GM23338 (cell line): ENCODE results near the gene AGRN. TPM values are rescaled to one million over a fixed set of nuclear protein-coding genes. Genes with fewer than 3 reads are reported as not detected.

Experiments used
- ATAC-seq: fragments of 200-7000 bp; cut with Tn5 transposase; 3 replicates; pipeline ENCODE4 v1.9.1; 2020
- DNase-seq: peaks from one replicate; pipeline ENCODE4 v3.0.0-alpha.2; 2015; ENCODE audit warnings: low spot score
- H2AFZ ChIP-seq: fragments of 200-600 bp; sonication (generic); 2 replicates; pipeline ENCODE4 v1.8.0; 2016; ENCODE audit warnings: antibody characterized with exemption, mild to moderate bottlenecking, moderate library complexity
- H3F3A ChIP-seq: fragments of 200-600 bp; sonication (generic); replicated peaks from 2 replicates; pipeline ENCODE4 v1.8.0; 2017; ENCODE audit warnings: antibody characterized with exemption, mixed run types, low read depth
- H3K27ac ChIP-seq: fragments of 200-600 bp; sonication (generic); 2 replicates; pipeline ENCODE4 v1.6.1; 2016; ENCODE audit warnings: low read depth
- H3K27me3 ChIP-seq: fragments of 200-600 bp; sonication (generic); 2 replicates; pipeline ENCODE4 v1.8.0; 2016; ENCODE audit warnings: mild to moderate bottlenecking, mixed run types, moderate library complexity; ENCODE audit not compliant: insufficient read depth
- H3K36me3 ChIP-seq: fragments of 200-600 bp; sonication (generic); 2 replicates; pipeline ENCODE4 v1.8.0; 2016; ENCODE audit warnings: mild to moderate bottlenecking; ENCODE audit not compliant: insufficient read depth
- H3K4me1 ChIP-seq: fragments of 200-600 bp; sonication (generic); 2 replicates; pipeline ENCODE4 v1.8.0; 2016; ENCODE audit warnings: mild to moderate bottlenecking, moderate library complexity; ENCODE audit not compliant: insufficient read depth
- H3K4me2 ChIP-seq: fragments of 200-600 bp; sonication (generic); 2 replicates; pipeline ENCODE4 v1.7.1; 2017; ENCODE audit warnings: mixed run types
- H3K4me3 ChIP-seq: fragments of 200-600 bp; sonication (generic); 2 replicates; pipeline ENCODE4 v1.6.1; 2016; ENCODE audit warnings: mixed run types
- H3K79me2 ChIP-seq: fragments of 200-600 bp; sonication (generic); replicated peaks from 2 replicates; pipeline ENCODE4 v1.8.0; 2017; ENCODE audit warnings: mild to moderate bottlenecking; ENCODE audit not compliant: insufficient read depth
- H3K9me2 ChIP-seq: fragments of 200-600 bp; sonication (generic); 2 replicates; pipeline ENCODE4 v1.8.0; 2017; ENCODE audit not compliant: insufficient read depth
- H4K20me1 ChIP-seq: fragments of 200-600 bp; sonication (generic); replicated peaks from 2 replicates; pipeline ENCODE4 v1.8.0; 2017; ENCODE audit warnings: mild to moderate bottlenecking; ENCODE audit not compliant: insufficient read depth
- H3K27ac Mint-ChIP-seq: 2 replicates; pipeline ENCODE4 v1.8.0; 2020; ENCODE audit warnings: inconsistent platforms, mild to moderate bottlenecking, moderate library complexity, mixed read lengths
- H3K27me3 Mint-ChIP-seq: 3 replicates; pipeline ENCODE4 v1.8.0; 2022; ENCODE audit warnings: low read depth, mild to moderate bottlenecking, moderate library complexity, mixed read lengths, inconsistent platforms; ENCODE audit not compliant: insufficient read depth, poor library complexity
- H3K36me3 Mint-ChIP-seq: 3 replicates; pipeline ENCODE4 v1.8.0; 2021; ENCODE audit warnings: low read depth, mild to moderate bottlenecking, inconsistent platforms, moderate library complexity, mixed read lengths
- H3K4me1 Mint-ChIP-seq: 3 replicates; pipeline ENCODE4 v1.8.0; 2020; ENCODE audit warnings: mild to moderate bottlenecking, inconsistent platforms, mixed read lengths
- H3K4me3 Mint-ChIP-seq: 3 replicates; pipeline ENCODE4 v1.8.0; 2021; ENCODE audit warnings: moderate library complexity, mild to moderate bottlenecking, inconsistent platforms, mixed read lengths
- H3K9me3 Mint-ChIP-seq: 3 replicates; pipeline ENCODE4 v1.8.0; 2020; ENCODE audit warnings: moderate library complexity, mild to moderate bottlenecking, inconsistent platforms, mixed read lengths
- CREB1 ChIP-seq: fragments of 250-450 bp; sonication (Bioruptor Pico); IDR thresholded peaks from 2 replicates; pipeline ENCODE4 v1.5.0; 2020; ENCODE audit warnings: low read depth, mild to moderate bottlenecking, moderate library complexity
- CTCF ChIP-seq, 2 experiments: fragments of 200-600 bp in 1 of 2; sonication (generic) in 1 of 2; conservative IDR thresholded peaks; 2 replicates each; pipeline versions ENCODE4 v1.5.1 to v1.6.1; 2016 to 2017; ENCODE audit warnings: antibody characterized with exemption in 2 of 2, low read depth in 2 of 2, mild to moderate bottlenecking in 2 of 2, moderate library complexity in 1 of 2
- ETS1 ChIP-seq: IDR thresholded peaks from 2 replicates; pipeline ENCODE4 v1.6.1; 2016; ENCODE audit warnings: antibody characterized with exemption
- EZH2 ChIP-seq: fragments of 200-600 bp; sonication (generic); IDR thresholded peaks from one replicate; pipeline ENCODE4 v1.8.0; 2017; ENCODE audit warnings: antibody characterized with exemption, mild to moderate bottlenecking, low read depth; ENCODE audit not compliant: unreplicated experiment
- EZH2phosphoT487 ChIP-seq: fragments of 200-600 bp; sonication (generic); IDR thresholded peaks from one replicate; pipeline ENCODE4 v1.8.1; 2018; ENCODE audit warnings: antibody characterized with exemption; ENCODE audit not compliant: unreplicated experiment
- JUNB ChIP-seq: IDR thresholded peaks from one replicate; pipeline ENCODE4 v1.6.1; 2016; ENCODE audit warnings: antibody characterized with exemption; ENCODE audit not compliant: unreplicated experiment
- POLR2AphosphoS5 ChIP-seq: IDR thresholded peaks from 2 replicates; pipeline ENCODE4 v1.6.1; 2016; ENCODE audit warnings: antibody characterized with exemption, low read depth
- STAT1 ChIP-seq: IDR thresholded peaks from one replicate; pipeline ENCODE4 v1.6.1; 2016; ENCODE audit warnings: antibody characterized with exemption; ENCODE audit not compliant: unreplicated experiment
- ZNF114 ChIP-seq: fragments of 250-450 bp; sonication (Bioruptor Pico); IDR thresholded peaks from 2 replicates; pipeline ENCODE4 v1.5.0; 2020; ENCODE audit warnings: mild to moderate bottlenecking, moderate library complexity
- ZNF331 ChIP-seq: fragments of 250-450 bp; sonication (Bioruptor Pico); IDR thresholded peaks from 2 replicates; pipeline ENCODE4 v1.5.0; 2020; ENCODE audit warnings: low read depth, mild to moderate bottlenecking, moderate library complexity
- ZNF462 ChIP-seq: fragments of 250-450 bp; sonication (Bioruptor Pico); IDR thresholded peaks from 2 replicates; pipeline ENCODE4 v1.5.0; 2020; ENCODE audit warnings: mild to moderate bottlenecking, moderate library complexity
- polyA plus RNA-seq: library from polyadenylated mRNA; unstranded; fragments of >200 nt; fragmentation: Nextera tagmentation; extraction: Ambion mirVana; gene quantifications from 2 replicates; pipeline ENCODE4 v1.2.1, GENCODE V29; 2016
- total RNA-seq: library from RNA; depleted of rRNA; stranded (reverse); fragments of >200 nt; shearing (Covaris generic); gene quantifications from 2 replicates; pipeline ENCODE4 v1.2.3, GENCODE V29; 2014

Gene AGRN
- total and polyA plus RNA-seq, 2 experiments from 2014 or later = 12.3 to 185 TPM

GRCh38 chr1:992362-992761, 27.6 kb upstream of the AGRN start:
- Histone ChIP-seq H3K36me3 (no peaks in the 10 kb centered on the region), H3F3A (0 out of 2 replicates have a peak, but pooled peaks cover 2% of the 10 kb centered on the region), H3K4me3 (no peak overlapping the region), H3K27ac (no peak overlapping the region), H4K20me1 (no peaks in the 10 kb centered on the region), H3K4me1 (peaks cover 5% of the 10 kb centered on the region), H2AFZ (no peak overlapping the region), H3K79me2 (no peaks in the 10 kb centered on the region), H3K9me2 (no peaks in the 10 kb centered on the region), H3K27me3 (peaks cover 93% of the 10 kb centered on the region), H3K4me2 (no peak overlapping the region)
- ATAC-seq (no peak), DNase-seq (no peak)
- TF ChIP-seq CTCF (conservative IDR thresholded peaks at IDR 0.05; ENCODE audit: low read depth in 2 of 2) = no peak
- TF ChIP-seq CREB1 (CRISPR knock-in tag) = no peak
- no peak for TF ChIP-seq POLR2AphosphoS5
- TF ChIP-seq JUNB = no peak
- TF ChIP-seq STAT1 = no peak
- TF ChIP-seq ZNF331 (CRISPR knock-in tag) = no peak
- TF ChIP-seq ZNF114 = no peak
- TF ChIP-seq EZH2 = no peak
- no peak for TF ChIP-seq EZH2phosphoT487
- TF ChIP-seq ZNF462 = no peak
- no peak for TF ChIP-seq ETS1
- Mint-ChIP-seq H3K9me3 (peaks cover 21% of the 10 kb centered on the region), H3K27me3 (peaks cover 77% of the 10 kb centered on the region), H3K27ac (no peak overlapping the region), H3K4me3 (no peak overlapping the region), H3K36me3 (peaks cover 4% of the 10 kb centered on the region), H3K4me1 (peaks cover 3% of the 10 kb centered on the region)
